HUDEP-2 (cell line): ENCODE measurements around the gene RPS21.

Experiments used
- DNase-seq, 76 experiments: peaks; one replicate each; lab custom pipeline; 2025; ENCODE audit not compliant: unreplicated experiment in 76 of 76; lab: John Stamatoyannopoulos, UW

RPS21 gene

GRCh38 chr20:62392621-62393334, 5.9 kb downstream of the RPS21 start:
- no peak for DNase-seq

GRCh38 chr20:62393335-62393665, 6.4 kb downstream of the RPS21 start:
- no peak for DNase-seq

DNA sequence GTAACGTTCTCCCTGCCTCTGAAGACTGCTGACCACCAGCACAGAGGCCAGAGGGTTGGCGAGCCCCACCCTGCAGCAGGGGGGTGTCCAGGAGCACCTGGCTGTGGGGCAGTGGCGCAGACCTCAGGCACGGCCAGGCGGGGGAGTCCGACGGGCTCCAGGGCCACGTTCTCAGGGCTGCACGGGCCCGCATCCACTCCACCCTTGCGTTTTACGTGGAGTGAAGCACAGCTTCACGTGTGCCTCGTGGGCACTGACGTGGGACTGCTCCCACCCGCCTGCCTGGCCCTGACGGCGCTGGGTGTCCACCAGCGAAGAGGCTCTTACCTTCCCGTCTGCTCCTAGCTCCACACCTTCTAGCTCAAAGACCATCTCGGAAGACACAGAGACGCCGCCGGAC, 6.9 kb downstream of the RPS21 start:
- no peak for DNase-seq

- DNase-seq: no peak
These were observed 7.6 kb downstream of the RPS21 start for GRCh38 chr20:62394248-62395245.

DNA sequence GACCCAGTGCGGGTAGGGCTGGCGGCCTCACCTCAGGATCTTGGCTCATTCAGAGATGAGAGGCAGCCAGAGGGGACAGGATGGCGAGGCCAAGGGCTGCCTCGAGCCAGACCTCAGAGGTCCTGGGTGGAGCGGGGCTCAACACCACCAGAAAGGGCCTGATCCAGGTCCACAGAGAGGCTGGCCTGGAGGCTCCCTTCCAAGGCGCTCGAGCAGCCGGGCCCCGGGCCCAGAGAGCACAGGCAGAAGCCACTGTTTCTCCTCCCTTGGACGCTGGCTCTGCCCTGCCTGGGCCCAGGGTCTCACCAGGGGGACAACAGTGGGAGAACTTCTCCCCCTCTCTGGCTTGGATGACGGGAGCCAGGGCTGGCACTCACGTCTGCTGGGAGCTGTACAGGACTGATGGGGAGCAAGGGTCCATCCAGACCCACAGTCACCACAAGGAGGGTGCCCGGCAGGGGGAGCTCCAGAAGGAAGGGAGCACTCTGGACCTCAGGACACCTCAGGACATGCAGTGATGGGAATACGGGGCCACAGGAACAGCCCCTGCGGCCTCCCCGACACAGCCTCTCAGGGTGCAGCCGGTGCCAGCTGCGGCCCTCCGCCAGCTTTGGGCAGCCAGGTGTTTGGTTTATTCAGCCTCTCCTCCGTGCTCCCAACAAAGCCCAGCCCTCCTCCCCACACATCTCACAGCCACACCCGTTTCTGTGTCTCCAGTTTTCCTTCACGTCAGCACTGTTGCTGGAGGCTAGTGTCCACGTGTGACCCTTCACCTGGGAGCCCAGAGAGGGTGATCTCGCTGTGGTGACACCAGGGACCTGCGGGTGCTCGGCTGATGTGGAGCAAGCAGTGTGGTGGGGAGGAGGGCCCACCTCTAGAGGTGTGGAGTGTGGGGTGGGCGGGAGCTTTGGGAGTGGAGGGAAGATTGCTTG, 8.7 kb downstream of the RPS21 start:
- DNase-seq: peak in 3 of 76 experiments; percentile 14 to 25 (median 14)

GRCh38 chr20:62396367-62397239, 9.7 kb downstream of the RPS21 start:
- DNase-seq: no peak

DNA sequence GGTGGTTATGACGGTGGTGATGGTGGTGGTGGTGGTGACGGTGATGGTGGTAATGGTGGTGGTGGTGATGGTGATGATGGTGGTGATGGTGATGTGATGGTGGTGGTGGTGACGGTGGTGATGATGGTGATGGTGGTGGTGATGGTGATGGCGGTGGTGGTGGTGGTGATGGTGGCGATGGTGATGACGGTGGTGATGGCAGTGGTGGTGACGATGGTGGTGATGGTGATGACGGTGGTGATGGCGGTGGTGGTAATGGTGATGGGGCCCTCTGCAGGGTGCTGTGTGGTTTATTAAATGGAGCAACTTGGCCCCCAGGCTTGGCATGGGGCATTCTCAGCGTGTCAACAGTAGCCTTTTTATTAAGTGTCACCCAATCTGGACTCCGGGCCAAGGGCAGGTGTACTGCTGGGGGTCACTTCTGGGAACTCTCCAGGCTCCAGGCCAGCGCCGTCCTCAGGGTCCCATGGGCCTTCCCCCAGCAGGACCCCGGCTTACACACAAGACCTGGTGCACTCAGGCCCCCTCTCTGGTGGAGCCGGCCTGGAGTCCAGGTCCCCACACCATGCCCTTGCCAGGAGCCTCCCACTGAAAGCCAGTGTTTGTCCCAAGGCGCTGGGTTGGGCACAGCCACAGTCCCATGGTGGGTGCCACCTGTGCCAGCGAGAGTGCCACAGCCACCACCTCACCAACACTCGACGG, 11.4 kb downstream of the RPS21 start:
- no peak for DNase-seq

DNA sequence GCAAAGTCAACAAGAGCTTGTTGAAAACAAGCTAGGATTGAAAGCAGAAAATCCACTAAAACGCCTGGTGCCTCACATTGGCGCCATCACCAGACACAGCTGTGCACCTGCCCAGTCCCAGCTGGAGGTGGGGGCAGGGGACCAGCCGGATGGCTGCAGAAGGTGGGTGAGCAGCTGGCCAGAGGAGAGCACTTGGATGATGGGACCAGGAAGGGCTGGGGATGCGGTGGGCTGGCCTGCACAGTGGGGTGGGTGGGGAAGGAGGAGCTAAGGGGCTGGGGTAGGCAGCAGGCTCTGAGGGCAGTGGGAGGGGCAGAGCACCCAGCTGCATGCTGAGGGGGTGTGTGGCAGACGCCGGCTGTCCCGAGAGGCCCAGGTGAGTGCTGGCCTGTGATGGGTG, 13.1 kb downstream of the RPS21 start:
- DNase-seq: no peak

DNA sequence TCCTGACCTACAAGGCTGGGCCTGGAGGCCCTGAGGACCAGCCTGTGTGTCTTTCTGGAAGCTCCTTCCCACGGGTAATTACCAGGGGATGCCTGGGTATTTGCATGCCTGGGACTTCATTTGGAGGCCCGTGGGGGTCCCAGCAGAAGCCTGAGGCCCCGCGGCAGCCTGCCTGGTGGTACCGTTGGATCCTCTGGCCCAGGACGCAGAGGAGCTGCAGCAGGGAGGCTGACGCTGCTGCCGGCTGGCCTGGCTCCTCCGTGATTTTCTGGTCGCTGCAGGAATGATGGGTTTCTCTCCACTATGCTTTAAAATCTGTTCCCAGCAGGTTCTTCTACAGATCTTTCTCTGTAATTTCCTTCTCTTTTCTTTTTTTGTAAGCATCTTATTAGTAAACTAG, 13.6 kb downstream of the RPS21 start:
- DNase-seq: no peak

DNA sequence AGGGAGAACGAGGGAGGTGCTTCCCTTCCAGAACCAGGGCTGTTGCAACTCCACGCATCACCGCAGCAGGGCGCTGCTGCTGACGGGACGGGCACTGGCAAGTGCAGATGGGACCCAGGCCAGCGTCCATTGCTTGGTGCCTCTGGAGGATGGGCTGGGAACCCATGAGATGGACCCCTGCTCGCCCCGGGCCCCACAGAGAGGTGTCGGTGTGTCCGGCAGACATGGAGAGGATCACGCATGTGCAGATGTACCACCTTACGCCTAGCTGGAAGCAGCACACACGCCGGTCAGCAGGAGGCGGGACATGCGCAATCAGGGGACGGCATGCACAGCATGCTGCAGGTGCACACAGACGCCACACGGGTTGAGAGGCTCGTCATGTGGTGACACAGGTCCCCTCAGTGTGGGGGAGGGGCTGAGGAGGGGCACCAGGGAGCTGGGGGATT, 14.5 kb downstream of the RPS21 start:
- DNase-seq: no peak

GRCh38 chr20:62402456-62403150, 15.7 kb downstream of the RPS21 start:
- no peak for DNase-seq

DNA sequence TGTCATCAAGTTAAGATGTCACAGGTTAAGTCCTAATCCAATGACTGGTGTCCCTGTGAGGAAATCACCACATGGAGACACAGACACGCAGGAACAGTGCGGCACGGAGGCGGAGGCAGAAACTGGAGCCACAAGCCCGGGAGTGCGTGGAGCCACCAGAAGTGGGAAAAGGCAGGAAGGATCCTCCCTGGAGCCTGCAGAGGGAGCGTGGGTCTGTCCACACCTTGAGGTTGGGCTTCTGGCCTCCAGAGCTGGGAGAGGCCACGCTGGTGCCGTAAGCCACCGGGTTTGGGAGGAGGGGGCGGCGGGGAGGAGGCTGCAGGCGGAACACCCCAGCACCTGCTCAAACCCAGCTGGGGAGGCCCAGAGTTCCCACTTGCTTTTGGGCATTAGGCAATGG, 16.4 kb downstream of the RPS21 start:
- DNase-seq: no peak

DNA sequence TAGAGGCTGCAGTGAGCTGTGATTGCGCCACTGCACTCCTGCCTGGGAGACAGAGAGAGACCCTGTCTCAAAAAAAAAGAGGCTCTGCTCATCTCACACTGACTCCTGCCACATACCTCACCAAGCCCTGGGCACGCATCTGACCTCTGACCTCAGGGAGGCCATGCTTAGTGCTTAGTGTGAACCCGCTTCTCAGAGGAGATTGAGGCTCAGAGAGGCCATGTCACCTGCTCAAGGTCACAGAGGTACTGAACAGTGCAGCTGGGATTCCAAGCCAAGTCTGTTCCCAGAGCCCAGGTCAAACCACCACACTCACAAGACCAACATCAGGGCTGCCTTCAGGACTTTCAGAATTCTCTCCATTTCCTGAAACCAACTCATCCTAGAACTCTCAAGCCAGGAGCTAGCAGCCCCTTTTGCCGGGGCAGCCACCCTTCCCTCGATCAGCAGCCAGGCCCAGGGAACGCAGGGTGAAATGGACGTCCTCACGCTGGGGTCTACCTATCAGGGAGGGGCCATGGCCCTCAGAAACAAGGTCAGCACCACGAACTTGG, 17.3 kb downstream of the RPS21 start:
- DNase-seq: no peak

- DNase-seq: no peak
These were observed 17.8 kb downstream of the RPS21 start for GRCh38 chr20:62404761-62405107.

DNA sequence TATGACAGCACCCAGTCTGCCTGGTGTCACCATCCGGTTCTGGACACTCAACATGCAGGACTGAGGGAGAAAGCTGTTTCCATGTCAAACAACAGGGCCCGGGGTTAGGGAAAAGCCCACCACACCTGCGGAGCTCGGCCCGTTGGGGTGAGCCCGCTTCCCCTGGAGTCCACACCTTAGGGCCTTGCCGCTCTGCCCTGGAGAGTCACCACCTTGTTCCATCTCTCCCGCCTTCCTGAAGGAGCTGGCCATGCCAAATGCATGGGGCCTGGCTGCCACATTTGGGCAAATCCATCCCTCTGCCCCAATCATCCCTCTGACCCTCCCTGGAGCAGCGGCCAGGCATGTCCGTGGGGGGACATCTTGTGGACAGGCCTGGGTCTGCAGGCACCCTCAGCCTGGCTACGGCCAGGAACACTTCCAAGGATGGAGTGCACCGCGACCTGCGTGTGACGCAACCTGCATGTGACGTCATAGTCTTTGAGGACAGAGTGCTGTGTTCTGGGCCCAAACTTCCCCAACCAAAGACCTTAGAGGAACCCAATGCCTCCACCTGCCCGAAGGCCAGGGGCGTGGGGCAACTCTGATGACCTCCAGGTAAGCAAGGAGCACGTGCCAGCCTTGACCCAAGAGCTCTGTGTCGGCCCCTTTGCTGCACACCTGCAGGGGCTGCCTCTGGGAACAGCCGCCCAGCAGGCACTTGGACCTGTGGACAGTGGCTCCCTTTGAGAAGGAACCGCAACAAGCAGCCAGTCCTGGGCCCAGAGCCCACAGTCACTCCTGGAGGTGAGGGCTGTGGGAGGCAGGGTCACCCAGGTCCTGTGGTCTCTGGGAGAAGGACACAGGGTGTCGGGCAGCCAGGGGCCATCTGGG, 18.4 kb downstream of the RPS21 start:
- peak in 1 of 76 experiments; percentile 13 for DNase-seq

DNA sequence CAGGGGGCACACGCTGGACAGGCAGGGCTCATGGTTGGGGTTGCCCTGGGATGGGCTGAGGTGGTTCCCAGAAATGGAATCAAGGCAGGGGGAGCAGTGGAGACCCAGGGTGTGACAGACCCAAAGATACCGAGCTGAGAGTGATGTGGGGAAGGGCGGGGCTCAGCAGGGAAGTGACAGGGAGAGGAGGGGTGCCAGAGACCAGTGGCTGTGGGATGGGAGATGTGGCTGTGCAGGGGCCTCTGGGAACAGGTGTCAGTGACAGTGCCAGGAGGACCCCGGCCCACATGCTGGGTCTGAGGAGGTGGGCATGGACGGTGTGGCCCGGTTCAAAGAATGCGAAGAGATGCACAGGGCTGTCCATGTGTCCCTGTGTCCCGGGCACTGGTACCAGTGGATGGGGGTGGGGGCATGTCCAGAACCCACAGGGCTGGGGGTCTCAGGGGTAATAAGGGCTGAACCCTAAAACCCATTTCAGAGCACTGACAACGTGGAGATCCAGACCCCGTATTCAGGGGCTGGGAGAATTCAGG, 19.1 kb downstream of the RPS21 start:
- no peak for DNase-seq

- no peak for DNase-seq
These were observed 19.8 kb downstream of the RPS21 start for GRCh38 chr20:62406635-62407176.
